Measurements from ENCODE around the gene GARRE1. TPM values are rescaled to one million over a fixed set of nuclear protein-coding genes. Genes with fewer than 3 reads are reported as not detected.

GARRE1 gene
- total and polyA plus RNA-seq, 2 of the 8 experiments (the other 6 are each of a cell fraction or from before 2014, with no cell fraction given): 16.4 to 23.1 TPM

GRCh38 chr19:34241513-34242337, 12.6 kb upstream of the GARRE1 start (continued):
- no peak for TF ChIP-seq CHD7 (IDR thresholded peaks at IDR 0.05; ENCODE audit: insufficient replicate concordance, low read length)
- no peak for TF ChIP-seq JUN (IDR thresholded peaks at IDR 0.05; ENCODE audit: low read depth, low read length)
- peak; percentile 93 for TF ChIP-seq MAX (IDR thresholded peaks at IDR 0.05)
- TF ChIP-seq RAD21 (IDR thresholded peaks at IDR 0.05 in 1 of 2, conservative IDR thresholded peaks at IDR 0.05 in 1 of 2; ENCODE audit: low read depth in 2 of 2, low read length in 2 of 2): peak; percentile 79 to 81
- 0 out of 2 replicates have a peak, but pooled peaks have one; percentile 53 for TF ChIP-seq CREB1 (IDR thresholded peaks at IDR 0.05)

Measured in H1 (cell line).